AG09319 (cell line): ENCODE results near the gene STIL.

ENCODE experiments used
- DNase-seq: peaks from one replicate; pipeline ENCODE4 v3.0.0-alpha.2; 2010; ENCODE audit warnings: low read depth; ENCODE audit errors: extremely low read depth
- TF ChIP-seq, protein P1 (sequence below): IDR thresholded peaks from 2 replicates; pipeline ENCODE4 v1.5.1; 2011; ENCODE audit warnings: low read depth, mild to moderate bottlenecking, inconsistent platforms, low read length, moderate library complexity

Gene STIL

DNA sequence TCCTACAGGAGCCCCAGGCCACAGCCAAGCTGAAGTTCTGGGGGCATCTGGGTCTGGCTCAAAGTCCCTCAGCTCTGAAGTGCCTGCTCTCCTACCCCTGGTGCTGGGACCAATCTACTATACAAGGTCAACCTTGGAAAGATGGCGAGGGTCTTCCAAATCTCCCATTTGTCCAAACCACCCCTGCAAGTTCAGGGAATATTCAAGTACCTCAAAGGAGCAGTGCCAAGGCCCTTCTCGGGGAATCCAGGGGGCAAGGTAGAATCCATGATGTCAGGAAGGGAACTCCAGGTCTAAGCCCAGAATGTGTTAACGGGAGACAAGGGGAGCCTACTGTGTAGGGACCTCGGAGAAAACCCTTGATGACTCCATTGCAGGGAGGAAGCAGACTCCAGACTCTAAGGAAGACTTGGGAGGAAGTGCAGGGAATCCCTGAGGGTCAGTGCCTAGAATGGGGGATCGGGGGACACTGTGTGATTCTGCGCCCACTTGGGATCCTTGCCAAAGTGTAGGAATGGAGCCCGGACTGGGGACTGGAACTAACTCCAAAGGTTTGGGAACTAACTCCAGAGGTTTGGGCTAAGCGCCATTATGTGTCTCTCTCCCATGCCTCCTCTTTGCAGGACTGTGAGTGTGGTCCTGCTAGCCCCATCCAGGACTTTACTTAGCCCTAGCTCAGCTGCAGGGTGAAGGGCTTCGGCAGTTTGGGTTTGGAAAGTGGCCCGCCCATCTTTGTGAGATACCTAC is 90.6 kb downstream of the STIL start:
- TF ChIP-seq, protein P1, sequence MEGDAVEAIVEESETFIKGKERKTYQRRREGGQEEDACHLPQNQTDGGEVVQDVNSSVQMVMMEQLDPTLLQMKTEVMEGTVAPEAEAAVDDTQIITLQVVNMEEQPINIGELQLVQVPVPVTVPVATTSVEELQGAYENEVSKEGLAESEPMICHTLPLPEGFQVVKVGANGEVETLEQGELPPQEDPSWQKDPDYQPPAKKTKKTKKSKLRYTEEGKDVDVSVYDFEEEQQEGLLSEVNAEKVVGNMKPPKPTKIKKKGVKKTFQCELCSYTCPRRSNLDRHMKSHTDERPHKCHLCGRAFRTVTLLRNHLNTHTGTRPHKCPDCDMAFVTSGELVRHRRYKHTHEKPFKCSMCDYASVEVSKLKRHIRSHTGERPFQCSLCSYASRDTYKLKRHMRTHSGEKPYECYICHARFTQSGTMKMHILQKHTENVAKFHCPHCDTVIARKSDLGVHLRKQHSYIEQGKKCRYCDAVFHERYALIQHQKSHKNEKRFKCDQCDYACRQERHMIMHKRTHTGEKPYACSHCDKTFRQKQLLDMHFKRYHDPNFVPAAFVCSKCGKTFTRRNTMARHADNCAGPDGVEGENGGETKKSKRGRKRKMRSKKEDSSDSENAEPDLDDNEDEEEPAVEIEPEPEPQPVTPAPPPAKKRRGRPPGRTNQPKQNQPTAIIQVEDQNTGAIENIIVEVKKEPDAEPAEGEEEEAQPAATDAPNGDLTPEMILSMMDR, result no peak
- no peak for DNase-seq

DNA sequence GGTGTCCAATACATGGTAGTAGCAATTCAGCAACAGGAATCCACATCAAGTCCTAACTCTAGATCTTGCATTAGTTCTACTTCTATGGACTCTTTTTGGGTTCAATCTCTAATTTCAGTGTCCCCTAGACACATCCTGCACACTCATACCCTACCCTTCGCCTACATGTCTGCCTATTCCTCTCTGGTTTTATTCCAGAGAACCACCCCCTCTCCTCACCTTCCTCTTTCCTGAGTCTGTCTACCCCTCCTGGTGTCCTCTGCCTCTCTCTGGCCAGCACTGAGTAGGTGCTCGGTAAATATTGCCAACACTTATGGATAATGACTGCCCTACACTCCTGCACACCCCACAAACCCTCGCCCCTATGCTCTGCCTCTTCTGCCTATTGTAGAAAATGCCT is 91.5 kb downstream of the STIL start:
- no peak for DNase-seq

DNA sequence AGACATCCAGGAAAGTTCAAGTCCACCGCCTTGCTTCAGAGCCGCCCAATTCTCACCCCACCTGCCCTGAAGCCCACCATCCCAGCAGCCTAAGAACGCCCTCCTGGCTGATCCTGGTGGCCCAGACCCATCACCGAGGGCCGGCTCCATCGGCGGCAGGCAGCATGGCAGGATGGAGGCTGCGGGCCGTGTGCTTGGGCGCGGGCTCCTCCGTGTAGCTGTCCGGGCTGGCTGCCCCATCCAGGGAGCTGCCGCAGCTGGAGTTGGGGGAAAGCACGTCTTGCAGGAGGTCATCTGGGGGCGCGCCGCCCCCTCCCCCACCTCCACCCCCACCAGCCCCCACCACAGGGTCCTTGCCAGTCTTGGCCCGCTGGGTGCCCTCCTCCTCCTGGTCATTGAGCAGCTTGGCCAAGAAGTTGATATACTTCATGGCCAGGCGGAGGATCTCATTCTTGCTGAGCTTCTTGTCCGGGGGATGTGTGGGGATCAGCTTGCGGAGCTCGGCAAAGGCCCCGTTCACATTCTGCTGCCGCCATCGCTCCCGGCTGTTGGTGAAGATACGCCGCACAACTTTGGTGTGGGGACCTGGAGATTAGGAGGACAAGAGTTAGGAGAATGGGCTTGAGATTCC is 94.2 kb downstream of the STIL start:
- no peak for DNase-seq
- TF ChIP-seq, protein P1, result no peak

More for the DNA sequence above, 91.5 kb downstream of the STIL start:
- TF ChIP-seq, protein P1, result no peak

DNA sequence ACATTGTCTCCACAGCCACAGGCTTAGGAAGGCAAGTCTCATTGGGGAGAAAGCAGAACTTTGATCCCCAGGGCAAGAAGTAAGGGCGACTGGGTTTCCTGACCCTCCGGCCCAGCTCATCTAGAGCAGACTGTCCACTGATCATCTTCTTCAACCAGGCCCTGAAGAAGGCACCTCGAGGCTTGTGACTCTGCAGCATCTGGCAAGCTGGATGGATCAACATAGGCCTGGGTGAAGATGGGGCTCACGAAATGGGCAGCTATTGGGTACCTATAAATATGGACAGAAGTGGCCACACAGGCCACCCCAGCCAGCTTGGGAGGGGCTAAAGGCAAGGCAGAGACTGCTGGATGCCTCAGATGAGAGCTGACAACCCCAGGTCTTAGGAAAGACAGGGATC is 94.9 kb downstream of the STIL start:
- TF ChIP-seq, protein P1, result no peak
- DNase-seq, result no peak

DNA sequence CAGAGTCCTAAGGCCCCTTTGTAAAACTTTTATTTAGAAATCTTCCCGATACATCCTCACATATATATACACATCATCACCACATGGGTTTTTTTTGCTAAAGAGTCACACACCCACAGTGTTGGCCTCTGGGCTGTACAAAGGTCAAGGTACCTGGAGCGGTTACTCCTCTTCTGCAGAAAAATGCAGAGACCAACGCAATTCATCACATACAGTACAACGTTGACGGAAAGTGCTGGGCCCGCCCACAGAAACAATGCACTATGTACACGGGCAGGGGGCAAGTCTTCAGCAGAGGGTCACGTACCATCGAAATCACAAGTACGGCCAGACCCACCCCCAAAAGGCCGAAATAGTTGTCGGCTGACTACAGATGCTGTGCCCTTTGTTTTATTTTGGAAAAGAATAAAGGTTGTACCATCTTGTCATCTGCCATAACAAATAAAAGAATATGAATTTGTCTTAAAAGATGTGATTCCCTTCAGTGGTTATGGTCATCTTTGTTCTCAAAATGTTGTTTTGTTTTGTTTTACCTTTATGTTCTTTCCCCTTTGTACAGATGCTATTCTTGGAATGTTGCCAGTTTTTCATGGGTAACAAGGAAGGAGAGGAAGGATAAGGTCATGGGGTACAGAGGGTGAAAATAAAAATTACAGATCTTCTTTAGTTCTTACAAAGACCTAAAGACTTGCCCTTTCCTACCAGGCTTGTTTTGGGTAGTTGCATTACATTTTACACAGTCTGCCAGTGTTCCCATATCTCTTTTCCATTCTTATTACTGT is 97.5 kb downstream of the STIL start:
- TF ChIP-seq, protein P1, result no peak
- no peak for DNase-seq

DNA sequence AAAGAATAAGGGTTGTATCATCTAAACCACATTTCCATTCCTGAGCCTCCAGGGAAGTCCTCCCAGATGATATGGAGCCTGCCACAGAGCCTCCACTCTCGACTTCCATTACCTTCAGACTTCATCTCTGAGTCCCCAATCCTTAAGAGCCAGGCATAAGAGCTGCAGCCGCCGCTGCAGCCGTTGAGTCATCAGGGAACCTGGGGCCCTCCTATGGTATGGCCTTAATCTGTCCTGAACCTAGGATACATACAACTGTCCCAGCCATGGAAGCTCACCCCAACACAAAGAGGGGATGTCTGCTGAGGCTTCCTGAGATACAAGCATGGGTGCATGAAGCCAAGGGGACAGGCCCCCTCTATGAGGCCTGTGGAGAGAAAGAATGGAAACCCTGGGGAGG is 98.2 kb downstream of the STIL start:
- TF ChIP-seq, protein P1, result no peak
- DNase-seq, result no peak

DNA sequence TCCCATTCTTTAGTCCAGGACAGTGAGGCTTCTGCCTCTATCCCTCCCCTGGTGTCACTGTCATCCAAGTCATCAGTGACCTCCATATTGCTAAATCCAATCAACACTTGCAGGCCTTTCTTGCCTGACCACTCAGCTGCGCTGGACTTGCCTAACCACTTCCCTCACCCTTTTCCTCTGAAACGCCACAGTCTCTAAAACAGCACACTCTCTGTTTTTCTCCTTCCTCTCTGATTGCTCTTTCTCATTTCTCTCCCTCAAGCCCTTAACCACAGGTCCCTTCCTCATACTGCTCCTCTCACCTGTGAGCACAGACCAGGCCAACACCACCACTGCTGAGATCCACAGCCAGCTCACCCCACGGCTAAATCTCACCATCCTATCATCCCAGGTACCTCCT is 99.4 kb downstream of the STIL start:
- TF ChIP-seq, protein P1, result no peak
- DNase-seq, result no peak
